ENCODE results near the gene STRA8. TPM values are rescaled to one million over a fixed set of nuclear protein-coding genes. Genes with fewer than 3 reads are reported as not detected.

The STRA8 gene
- total RNA-seq, 1 donor from 2014 or later: not detected

DNA sequence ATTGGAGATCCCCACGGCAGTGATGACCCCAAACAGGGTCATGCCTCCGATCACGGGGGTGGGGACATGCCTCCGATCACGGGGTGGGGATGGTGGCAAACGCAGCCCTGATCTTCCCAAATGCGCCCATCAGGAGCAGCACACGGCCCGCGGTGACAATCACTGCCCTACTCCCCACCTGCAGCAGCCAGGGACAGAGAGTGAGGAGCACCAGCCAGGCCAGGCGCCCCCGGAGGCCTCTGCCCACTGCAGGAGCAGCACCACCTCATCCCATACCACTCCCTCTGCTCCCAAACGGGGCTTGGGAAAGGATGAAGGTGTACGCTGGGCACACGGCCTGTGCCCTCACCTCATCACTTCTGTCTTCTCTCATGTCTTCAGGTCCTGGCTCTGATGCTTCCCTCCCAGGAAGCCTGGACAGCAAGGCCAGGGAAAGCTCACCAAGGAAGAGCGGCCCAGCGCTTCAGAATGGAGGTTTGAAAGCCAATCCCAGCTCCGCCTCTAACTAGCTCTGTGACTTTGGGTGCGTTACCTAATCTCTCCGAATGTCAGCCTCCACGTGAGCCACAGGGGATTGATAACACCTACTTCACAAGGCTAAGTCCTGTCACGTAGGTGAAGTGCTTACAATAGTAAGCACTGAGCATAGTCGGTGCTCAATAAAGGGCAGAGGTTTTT is 37.1 kb downstream of the STRA8 start:
- Histone ChIP-seq H3K36me3 (no peaks in the 10 kb centered on the region), H3K9me3 (replicated peaks) (peaks cover 18% of the 10 kb centered on the region), H3K27me3 (ENCODE audit: low read depth) (peaks cover 33% of the 10 kb centered on the region), H3K4me3 (no peak overlapping the region), H3K4me1 (no peaks in the 10 kb centered on the region), H3K27ac (replicated peaks) (no peak overlapping the region)
- DNase-seq: no peak
- TF ChIP-seq, protein P1, sequence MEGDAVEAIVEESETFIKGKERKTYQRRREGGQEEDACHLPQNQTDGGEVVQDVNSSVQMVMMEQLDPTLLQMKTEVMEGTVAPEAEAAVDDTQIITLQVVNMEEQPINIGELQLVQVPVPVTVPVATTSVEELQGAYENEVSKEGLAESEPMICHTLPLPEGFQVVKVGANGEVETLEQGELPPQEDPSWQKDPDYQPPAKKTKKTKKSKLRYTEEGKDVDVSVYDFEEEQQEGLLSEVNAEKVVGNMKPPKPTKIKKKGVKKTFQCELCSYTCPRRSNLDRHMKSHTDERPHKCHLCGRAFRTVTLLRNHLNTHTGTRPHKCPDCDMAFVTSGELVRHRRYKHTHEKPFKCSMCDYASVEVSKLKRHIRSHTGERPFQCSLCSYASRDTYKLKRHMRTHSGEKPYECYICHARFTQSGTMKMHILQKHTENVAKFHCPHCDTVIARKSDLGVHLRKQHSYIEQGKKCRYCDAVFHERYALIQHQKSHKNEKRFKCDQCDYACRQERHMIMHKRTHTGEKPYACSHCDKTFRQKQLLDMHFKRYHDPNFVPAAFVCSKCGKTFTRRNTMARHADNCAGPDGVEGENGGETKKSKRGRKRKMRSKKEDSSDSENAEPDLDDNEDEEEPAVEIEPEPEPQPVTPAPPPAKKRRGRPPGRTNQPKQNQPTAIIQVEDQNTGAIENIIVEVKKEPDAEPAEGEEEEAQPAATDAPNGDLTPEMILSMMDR (IDR thresholded peaks at IDR 0.05; ENCODE audit: borderline replicate concordance): no peak
- intact Hi-C loops (cut with micrococcal nuclease): loop anchor here (10.0 kb wide), 1 partner anchor 284 kb away; the partner anchor contains the start of gene NUP205

DNA sequence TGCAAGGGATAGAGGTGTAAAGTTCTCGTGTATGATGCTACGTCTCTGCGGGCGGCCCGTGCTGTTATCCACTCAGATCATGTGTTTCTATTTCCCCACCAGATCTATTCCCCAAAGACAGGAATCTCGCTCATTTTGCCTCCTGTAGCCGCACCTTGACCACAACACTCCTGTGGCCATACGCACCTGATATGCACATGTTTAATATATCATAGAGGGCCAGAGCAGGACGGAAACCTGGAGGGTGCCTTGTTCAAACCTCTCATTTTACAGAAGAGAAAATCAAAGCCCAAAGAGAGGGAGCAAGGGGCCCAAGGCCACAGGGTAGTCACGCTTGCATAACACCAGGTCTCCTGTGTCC is 37.6 kb downstream of the STRA8 start:
- no peak for DNase-seq
- Histone ChIP-seq H3K36me3 (no peaks in the 10 kb centered on the region), H3K4me1 (no peaks in the 10 kb centered on the region), H3K9me3 (replicated peaks) (peaks cover 12% of the 10 kb centered on the region), H3K4me3 (no peak overlapping the region), H3K27me3 (ENCODE audit: low read depth) (peaks cover 33% of the 10 kb centered on the region), H3K27ac (replicated peaks) (no peak overlapping the region)
- intact Hi-C loops (cut with micrococcal nuclease): loop anchor here (10.0 kb wide), 1 partner anchor 284 kb away; the partner anchor contains the start of gene NUP205
- TF ChIP-seq, protein P1 (IDR thresholded peaks at IDR 0.05; ENCODE audit: borderline replicate concordance): no peak

DNA sequence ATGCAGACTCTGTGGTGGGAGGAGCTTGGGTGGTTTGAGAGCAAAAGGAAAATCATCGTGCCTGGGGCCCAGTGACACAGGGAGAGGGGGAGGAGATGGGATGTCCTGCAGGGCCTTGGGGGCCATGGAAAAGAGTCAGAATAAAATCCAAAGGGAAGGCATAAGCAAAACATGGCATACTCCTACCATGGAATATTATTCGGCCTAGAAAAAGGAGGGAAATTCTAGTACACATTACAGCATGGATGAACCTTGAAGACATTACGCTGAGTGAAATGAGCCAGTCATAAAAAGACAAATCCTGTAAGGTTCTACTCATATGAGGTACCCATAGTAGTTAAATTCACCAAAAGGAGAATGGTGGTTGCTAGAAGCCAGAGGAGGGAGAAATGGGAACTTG is 38.7 kb downstream of the STRA8 start:
- Histone ChIP-seq H3K27me3 (ENCODE audit: low read depth) (peaks cover 33% of the 10 kb centered on the region), H3K4me3 (no peak overlapping the region), H3K9me3 (replicated peaks) (peaks cover 2% of the 10 kb centered on the region), H3K27ac (replicated peaks) (no peak overlapping the region), H3K36me3 (no peaks in the 10 kb centered on the region), H3K4me1 (no peaks in the 10 kb centered on the region)
- TF ChIP-seq, protein P1 (IDR thresholded peaks at IDR 0.05; ENCODE audit: borderline replicate concordance): no peak
- no peak for DNase-seq
- intact Hi-C loops (cut with micrococcal nuclease): loop anchor here (10.0 kb wide), 1 partner anchor 282 kb away; the partner anchor contains the start of gene NUP205

DNA sequence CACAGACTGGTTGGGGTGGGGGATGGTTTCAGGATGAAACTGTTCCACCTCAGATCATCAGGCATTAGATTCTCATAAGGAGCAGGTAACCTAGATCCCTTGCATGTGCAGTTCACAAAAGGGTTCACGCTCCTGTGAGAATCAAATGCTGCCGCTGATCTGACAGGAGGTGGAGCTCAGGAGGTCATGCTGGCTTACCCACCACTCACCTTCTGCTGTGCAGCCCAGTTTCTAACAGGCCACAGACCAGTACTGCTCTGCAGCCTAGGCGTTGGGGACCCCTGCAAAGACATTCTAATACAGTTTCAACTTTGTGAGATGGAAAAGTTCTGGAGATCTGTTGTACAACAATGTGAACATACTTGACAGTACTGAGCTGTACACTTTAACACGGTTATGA is 39.9 kb downstream of the STRA8 start:
- DNase-seq: no peak
- H3K4me3 ChIP-seq: no peak overlapping the region
- TF ChIP-seq, protein P1 (IDR thresholded peaks at IDR 0.05; ENCODE audit: borderline replicate concordance): no peak
- H3K4me1 ChIP-seq: no peaks in the 10 kb centered on the region
- H3K27ac ChIP-seq (replicated peaks): no peak overlapping the region
- intact Hi-C loops (cut with micrococcal nuclease): loop anchor here (10.0 kb wide), 1 partner anchor 281 kb away; the partner anchor contains the start of gene NUP205
- peaks cover 33% of the 10 kb centered on the region for H3K27me3 ChIP-seq (ENCODE audit: low read depth)
- H3K9me3 ChIP-seq (replicated peaks): no peaks in the 10 kb centered on the region
- no peaks in the 10 kb centered on the region for H3K36me3 ChIP-seq

DNA sequence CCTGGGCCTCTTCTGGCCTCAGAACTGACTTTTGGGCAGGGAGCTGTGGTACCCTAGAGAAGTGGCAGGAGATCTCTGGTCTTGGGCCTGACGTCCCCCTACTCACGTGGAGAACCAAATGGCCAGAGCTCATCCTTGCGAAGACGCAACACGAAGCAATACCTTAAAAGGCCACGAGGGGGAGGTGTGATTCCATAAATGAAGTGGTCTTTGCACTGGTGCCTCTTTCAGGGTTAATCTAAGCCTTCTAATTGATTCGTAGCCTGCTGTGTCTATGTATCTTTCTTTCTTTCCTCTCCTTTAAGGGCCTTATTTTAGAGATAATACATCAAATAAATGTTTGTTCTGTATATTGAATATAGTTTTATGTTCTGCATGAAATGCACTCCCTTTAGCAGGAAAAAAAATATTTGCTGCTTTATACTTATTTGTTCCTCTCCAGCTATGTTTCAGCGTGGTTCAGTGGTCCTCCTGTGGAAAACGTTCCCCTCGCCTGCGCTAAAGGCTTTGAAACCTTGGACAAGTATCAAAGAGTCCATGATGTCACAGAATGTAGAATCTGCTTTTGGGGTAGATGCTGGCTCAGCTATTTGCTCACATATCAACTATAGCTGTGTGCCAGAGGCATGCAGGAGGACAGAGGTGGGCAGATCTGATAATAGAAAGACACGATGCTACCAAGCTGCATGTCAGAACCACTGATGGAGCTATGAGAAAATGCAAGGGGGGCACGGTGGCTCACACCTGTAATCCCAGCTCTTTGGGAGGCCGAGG is 41.0 kb downstream of the STRA8 start:
- DNase-seq: peak; percentile 49
- Histone ChIP-seq H3K27me3 (ENCODE audit: low read depth) (peaks cover 33% of the 10 kb centered on the region), H3K4me1 (no peaks in the 10 kb centered on the region), H3K4me3 (no peak overlapping the region), H3K36me3 (no peaks in the 10 kb centered on the region), H3K9me3 (replicated peaks) (no peaks in the 10 kb centered on the region), H3K27ac (replicated peaks) (no peak overlapping the region)
- TF ChIP-seq, protein P1 (IDR thresholded peaks at IDR 0.05; ENCODE audit: borderline replicate concordance): peak; percentile 92
- intact Hi-C loops (cut with micrococcal nuclease): loop anchor here (10.0 kb wide), 1 partner anchor 280 kb away; the partner anchor contains the start of gene NUP205

Measured in left ventricle myocardium inferior (tissue), 1 donor.